Central memory CD8-positive, alpha-beta T cell (primary cell): ENCODE results near the gene EML5.
"Not testable (repeated sequence)": the region's sequence is repeated elsewhere in the genome, so short reads cannot be mapped to it uniquely, and the experiment has no call there.

Experiments
- ATAC-seq: fragments of 150-1000 bp; cut with Tn5 transposase; replicated peaks from 2 replicates; pipeline ENCODE4 v1.10.0; 2022; ENCODE audit warnings: mild to moderate bottlenecking, moderate FRiP score, moderate number of reproducible peaks; ENCODE audit not compliant: poor library complexity, severe bottlenecking; ENCODE audit errors: extremely low read depth
- DNase-seq, 2 donors: peaks; one replicate each; pipeline ENCODE4 v3.0.0; 2021; ENCODE audit warnings: low spot score in 2 of 2
- H3K27ac Mint-ChIP-seq: one replicate; pipeline ENCODE4 v1.8.0; 2022; ENCODE audit warnings: low read depth, mild to moderate bottlenecking, moderate library complexity, mixed read lengths
- H3K27me3 Mint-ChIP-seq: one replicate; pipeline ENCODE4 v1.8.0; 2022; ENCODE audit warnings: mixed read lengths
- H3K36me3 Mint-ChIP-seq: one replicate; pipeline ENCODE4 v1.8.0; 2022; ENCODE audit warnings: mild to moderate bottlenecking, moderate library complexity, mixed read lengths; ENCODE audit not compliant: insufficient read depth
- H3K4me1 Mint-ChIP-seq: one replicate; pipeline ENCODE4 v1.8.0; 2022; ENCODE audit warnings: mixed read lengths
- H3K4me3 Mint-ChIP-seq: one replicate; pipeline ENCODE4 v1.8.0; 2022; ENCODE audit warnings: mild to moderate bottlenecking, moderate library complexity, mixed read lengths
- H3K9me3 Mint-ChIP-seq: one replicate; pipeline ENCODE4 v1.8.0; 2022; ENCODE audit warnings: mixed read lengths

The EML5 gene

GRCh38 chr14:88824314-88825077, 31.7 kb upstream of the EML5 start, which contains the start of gene TTC8:
TSS of gene TTC8 (plus strand) at chr14:88824651. CDS start at chr14:88824708, 57 bp downstream.
- H3K9me3 Mint-ChIP-seq: no peaks in the 10 kb centered on the region

GRCh38 chr14:88823968-88824313, 31.2 kb upstream of the EML5 start:
- peaks cover 24% of the 10 kb centered on the region for H3K27me3 Mint-ChIP-seq
- H3K4me3 Mint-ChIP-seq: peak overlapping the region; percentile 81
- peak overlapping the region; percentile 96 for H3K27ac Mint-ChIP-seq
- DNase-seq: no peak
- ATAC-seq: no peak
- H3K36me3 Mint-ChIP-seq: peaks cover 3% of the 10 kb centered on the region
- no peaks in the 10 kb centered on the region for H3K9me3 Mint-ChIP-seq
- H3K4me1 Mint-ChIP-seq: peaks cover 9% of the 10 kb centered on the region

More at GRCh38 chr14:88824314-88825077, 31.7 kb upstream of the EML5 start, which contains the start of gene TTC8:
- ATAC-seq (peak; percentile 96), DNase-seq (peak; percentile 80 to 81)
- Mint-ChIP-seq H3K4me3 (peak within 1 kb of the TSS; percentile 81), H3K36me3 (peaks cover 3% of the 10 kb centered on the region), H3K27ac (peak within 1 kb of the TSS; percentile 96), H3K4me1 (peaks cover 9% of the 10 kb centered on the region), H3K27me3 (peaks cover 18% of the 10 kb centered on the region)

GRCh38 chr14:88821888-88822287, 29.1 kb upstream of the EML5 start:
- peaks cover 9% of the 10 kb centered on the region for H3K4me1 Mint-ChIP-seq
- no peak for DNase-seq
- peaks cover 6% of the 10 kb centered on the region for H3K36me3 Mint-ChIP-seq
- no peaks in the 10 kb centered on the region for H3K9me3 Mint-ChIP-seq
- no peak for ATAC-seq
- no peak overlapping the region for H3K4me3 Mint-ChIP-seq
- H3K27me3 Mint-ChIP-seq: peaks cover 44% of the 10 kb centered on the region
- H3K27ac Mint-ChIP-seq: no peak overlapping the region

GRCh38 chr14:88821378-88821777, 28.6 kb upstream of the EML5 start:
- H3K36me3 Mint-ChIP-seq: peaks cover 6% of the 10 kb centered on the region
- peaks cover 9% of the 10 kb centered on the region for H3K4me1 Mint-ChIP-seq
- H3K27me3 Mint-ChIP-seq: peaks cover 46% of the 10 kb centered on the region
- no peak for ATAC-seq
- H3K4me3 Mint-ChIP-seq: no peak overlapping the region
- DNase-seq: no peak
- no peaks in the 10 kb centered on the region for H3K9me3 Mint-ChIP-seq
- H3K27ac Mint-ChIP-seq: no peak overlapping the region

GRCh38 chr14:88819674-88820073, 26.9 kb upstream of the EML5 start:
- not testable (repeated sequence) for H3K36me3 Mint-ChIP-seq

GRCh38 chr14:88818018-88818417, 25.3 kb upstream of the EML5 start:
- no peak overlapping the region for H3K4me3 Mint-ChIP-seq
- no peaks in the 10 kb centered on the region for H3K4me1 Mint-ChIP-seq
- no peaks in the 10 kb centered on the region for H3K9me3 Mint-ChIP-seq
- ATAC-seq (no peak), DNase-seq (no peak)
- peaks cover 2% of the 10 kb centered on the region for H3K36me3 Mint-ChIP-seq
- H3K27ac Mint-ChIP-seq: no peak overlapping the region
- peaks cover 55% of the 10 kb centered on the region for H3K27me3 Mint-ChIP-seq

More at GRCh38 chr14:88819674-88820073, 26.9 kb upstream of the EML5 start:
- DNase-seq, H3K27ac Mint-ChIP-seq, H3K9me3 Mint-ChIP-seq, ATAC-seq, H3K4me3 Mint-ChIP-seq, H3K4me1 Mint-ChIP-seq: not testable (repeated sequence)
- peaks cover 55% of the 10 kb centered on the region for H3K27me3 Mint-ChIP-seq

- Mint-ChIP-seq H3K9me3 (no peaks in the 10 kb centered on the region), H3K27me3 (peaks cover 70% of the 10 kb centered on the region), H3K36me3 (peaks cover 4% of the 10 kb centered on the region), H3K4me1 (no peaks in the 10 kb centered on the region), H3K4me3 (no peak overlapping the region), H3K27ac (no peak overlapping the region)
- DNase-seq (no peak), ATAC-seq (no peak)
Measured at GRCh38 chr14:88815980-88816379, 23.2 kb upstream of the EML5 start.

GRCh38 chr14:88808359-88808758, 15.6 kb upstream of the EML5 start:
- ATAC-seq (no peak), DNase-seq (no peak)
- no peaks in the 10 kb centered on the region for H3K9me3 Mint-ChIP-seq
- no peaks in the 10 kb centered on the region for H3K4me1 Mint-ChIP-seq
- H3K36me3 Mint-ChIP-seq: peaks cover 3% of the 10 kb centered on the region
- H3K27me3 Mint-ChIP-seq: peaks cover 61% of the 10 kb centered on the region
- no peak overlapping the region for H3K4me3 Mint-ChIP-seq
- no peak overlapping the region for H3K27ac Mint-ChIP-seq

- no peaks in the 10 kb centered on the region for H3K4me1 Mint-ChIP-seq
- no peak overlapping the region for H3K27ac Mint-ChIP-seq
- H3K27me3 Mint-ChIP-seq: peaks cover 77% of the 10 kb centered on the region
- H3K9me3 Mint-ChIP-seq: no peaks in the 10 kb centered on the region
- no peak overlapping the region for H3K4me3 Mint-ChIP-seq
- peaks cover 1% of the 10 kb centered on the region for H3K36me3 Mint-ChIP-seq
- ATAC-seq: no peak
- no peak for DNase-seq
Measured at GRCh38 chr14:88804477-88804876, 11.7 kb upstream of the EML5 start.

- peaks cover 77% of the 10 kb centered on the region for H3K27me3 Mint-ChIP-seq
- no peak for DNase-seq
Measured at GRCh38 chr14:88804035-88804434, 11.3 kb upstream of the EML5 start.

GRCh38 chr14:88802596-88802995, 9.8 kb upstream of the EML5 start:
- peaks cover 1% of the 10 kb centered on the region for H3K36me3 Mint-ChIP-seq
- no peaks in the 10 kb centered on the region for H3K9me3 Mint-ChIP-seq
- H3K27me3 Mint-ChIP-seq: peaks cover 76% of the 10 kb centered on the region
- no peak for DNase-seq
- H3K4me3 Mint-ChIP-seq: no peak overlapping the region
- ATAC-seq: no peak
- no peak overlapping the region for H3K27ac Mint-ChIP-seq
- no peaks in the 10 kb centered on the region for H3K4me1 Mint-ChIP-seq

More at GRCh38 chr14:88804035-88804434, 11.3 kb upstream of the EML5 start:
- no peaks in the 10 kb centered on the region for H3K9me3 Mint-ChIP-seq
- H3K4me1 Mint-ChIP-seq: no peaks in the 10 kb centered on the region
- no peak for ATAC-seq
- no peak overlapping the region for H3K27ac Mint-ChIP-seq
- no peak overlapping the region for H3K4me3 Mint-ChIP-seq
- H3K36me3 Mint-ChIP-seq: peaks cover 1% of the 10 kb centered on the region

- H3K27me3 Mint-ChIP-seq: peaks cover 47% of the 10 kb centered on the region
- H3K36me3 Mint-ChIP-seq: no peaks in the 10 kb centered on the region
- ATAC-seq: no peak
- H3K4me1 Mint-ChIP-seq: no peaks in the 10 kb centered on the region
- H3K27ac Mint-ChIP-seq: no peak overlapping the region
- no peaks in the 10 kb centered on the region for H3K9me3 Mint-ChIP-seq
- no peak overlapping the region for H3K4me3 Mint-ChIP-seq
- no peak for DNase-seq
Measured at GRCh38 chr14:88799522-88799921, 6.8 kb upstream of the EML5 start.

GRCh38 chr14:88798156-88798555, 5.4 kb upstream of the EML5 start:
- Mint-ChIP-seq H3K27ac (no peak overlapping the region), H3K9me3 (no peaks in the 10 kb centered on the region), H3K27me3 (peaks cover 33% of the 10 kb centered on the region), H3K36me3 (peaks cover 1% of the 10 kb centered on the region), H3K4me3 (no peak overlapping the region), H3K4me1 (no peaks in the 10 kb centered on the region)
- ATAC-seq: no peak
- no peak for DNase-seq
